Measurements from ENCODE around the gene ULK1.

Gene ULK1

GRCh38 chr12:131930510-131930909 lies 36.1 kb downstream of the ULK1 start:
- ATAC-seq (replicated peaks) = no peak
- peaks cover 19 to 24% of the 10 kb centered on the region in 2 donors for H3K4me1 Mint-ChIP-seq (ENCODE audit: low read depth in 2 of 2)
- H3K27ac Mint-ChIP-seq = peak overlapping the region; percentile 22 to 85
- peak overlapping the region; percentile 99 for H3K4me3 Mint-ChIP-seq
- peaks cover 43% of the 10 kb centered on the region for H3K36me3 Mint-ChIP-seq (ENCODE audit: insufficient read depth)
- no peaks in the 10 kb centered on the region for H3K27me3 Mint-ChIP-seq
- H3K9me3 Mint-ChIP-seq = no peaks in the 10 kb centered on the region
- no peak for DNase-seq

- H3K36me3 Mint-ChIP-seq (ENCODE audit: insufficient read depth) = peaks cover 55% of the 10 kb centered on the region
- ATAC-seq (replicated peaks) = no peak
- no peak for DNase-seq
- H3K27ac Mint-ChIP-seq = no peak overlapping the region
- no peaks in the 10 kb centered on the region for H3K27me3 Mint-ChIP-seq
- no peaks in the 10 kb centered on the region for H3K9me3 Mint-ChIP-seq
- H3K4me3 Mint-ChIP-seq = no peak overlapping the region
- peaks cover 15 to 20% of the 10 kb centered on the region in 2 donors for H3K4me1 Mint-ChIP-seq (ENCODE audit: low read depth in 2 of 2)
Observed at GRCh38 chr12:131933387-131933786, 39.0 kb downstream of the ULK1 start.

- peaks cover 55% of the 10 kb centered on the region for H3K36me3 Mint-ChIP-seq (ENCODE audit: insufficient read depth)
Observed at GRCh38 chr12:131934535-131934934, 40.1 kb downstream of the ULK1 start.

GRCh38 chr12:131938082-131938481 lies 43.7 kb downstream of the ULK1 start:
- ATAC-seq (replicated peaks) (no peak), DNase-seq (no peak)
- H3K9me3 Mint-ChIP-seq = no peaks in the 10 kb centered on the region
- H3K4me3 Mint-ChIP-seq = no peak overlapping the region
- H3K27me3 Mint-ChIP-seq = no peaks in the 10 kb centered on the region
- no peaks in the 10 kb centered on the region for H3K4me1 Mint-ChIP-seq (ENCODE audit: low read depth in 2 of 2)
- peaks cover 48% of the 10 kb centered on the region for H3K36me3 Mint-ChIP-seq (ENCODE audit: insufficient read depth)
- no peak overlapping the region for H3K27ac Mint-ChIP-seq

More at GRCh38 chr12:131934535-131934934, 40.1 kb downstream of the ULK1 start:
- DNase-seq = no peak
- Mint-ChIP-seq H3K27ac (no peak overlapping the region), H3K9me3 (no peaks in the 10 kb centered on the region), H3K27me3 (no peaks in the 10 kb centered on the region), H3K4me3 (no peak overlapping the region), H3K4me1 (ENCODE audit: low read depth in 2 of 2) (peaks cover 13 to 16% of the 10 kb centered on the region in 2 donors)
- no peak for ATAC-seq (replicated peaks)

GRCh38 chr12:131939007-131939406 lies 44.6 kb downstream of the ULK1 start:
- Mint-ChIP-seq H3K4me1 (ENCODE audit: low read depth in 2 of 2) (no peaks in the 10 kb centered on the region), H3K27me3 (no peaks in the 10 kb centered on the region), H3K9me3 (no peaks in the 10 kb centered on the region), H3K27ac (no peak overlapping the region), H3K4me3 (no peak overlapping the region), H3K36me3 (ENCODE audit: insufficient read depth) (peaks cover 48% of the 10 kb centered on the region)
- no peak for DNase-seq
- no peak for ATAC-seq (replicated peaks)

- ATAC-seq (replicated peaks) (no peak), DNase-seq (no peak)
- Mint-ChIP-seq H3K36me3 (ENCODE audit: insufficient read depth) (peaks cover 45% of the 10 kb centered on the region), H3K9me3 (no peaks in the 10 kb centered on the region), H3K4me1 (ENCODE audit: low read depth in 2 of 2) (no peaks in the 10 kb centered on the region), H3K27me3 (no peaks in the 10 kb centered on the region), H3K27ac (no peak overlapping the region), H3K4me3 (no peak overlapping the region)
Observed at GRCh38 chr12:131940141-131940547, 45.7 kb downstream of the ULK1 start.

GRCh38 chr12:131941116-131941986 lies 46.9 kb downstream of the ULK1 start:
- H3K27me3 Mint-ChIP-seq = no peaks in the 10 kb centered on the region
- H3K4me3 Mint-ChIP-seq = no peak overlapping the region
- no peak for ATAC-seq (replicated peaks)
- no peaks in the 10 kb centered on the region for H3K9me3 Mint-ChIP-seq
- H3K27ac Mint-ChIP-seq = no peak overlapping the region
- H3K36me3 Mint-ChIP-seq (ENCODE audit: insufficient read depth) = peaks cover 40% of the 10 kb centered on the region
- no peaks in the 10 kb centered on the region for H3K4me1 Mint-ChIP-seq (ENCODE audit: low read depth in 2 of 2)
- DNase-seq = no peak

- DNase-seq = no peak
- no peaks in the 10 kb centered on the region for H3K9me3 Mint-ChIP-seq
- ATAC-seq (replicated peaks) = no peak
- no peaks in the 10 kb centered on the region for H3K27me3 Mint-ChIP-seq
- H3K36me3 Mint-ChIP-seq (ENCODE audit: insufficient read depth) = peaks cover 34% of the 10 kb centered on the region
- no peak overlapping the region for H3K4me3 Mint-ChIP-seq
- no peaks in the 10 kb centered on the region for H3K4me1 Mint-ChIP-seq (ENCODE audit: low read depth in 2 of 2)
- H3K27ac Mint-ChIP-seq = no peak overlapping the region
Observed at GRCh38 chr12:131941987-131942341, 47.5 kb downstream of the ULK1 start.

- H3K4me3 Mint-ChIP-seq = no peak overlapping the region
- peaks cover 2 to 3% of the 10 kb centered on the region in 2 donors for H3K4me1 Mint-ChIP-seq (ENCODE audit: low read depth in 2 of 2)
- ATAC-seq (replicated peaks) (no peak), DNase-seq (no peak)
- no peaks in the 10 kb centered on the region for H3K27me3 Mint-ChIP-seq
- H3K36me3 Mint-ChIP-seq (ENCODE audit: insufficient read depth) = peaks cover 31% of the 10 kb centered on the region
- no peaks in the 10 kb centered on the region for H3K9me3 Mint-ChIP-seq
- H3K27ac Mint-ChIP-seq = no peak overlapping the region
Observed at GRCh38 chr12:131942671-131943070, 48.2 kb downstream of the ULK1 start.

- peaks cover 6 to 8% of the 10 kb centered on the region in 2 donors for H3K4me1 Mint-ChIP-seq (ENCODE audit: low read depth in 2 of 2)
- no peaks in the 10 kb centered on the region for H3K27me3 Mint-ChIP-seq
- no peak overlapping the region for H3K4me3 Mint-ChIP-seq
- H3K9me3 Mint-ChIP-seq = no peaks in the 10 kb centered on the region
- DNase-seq (no peak), ATAC-seq (replicated peaks) (no peak)
- H3K27ac Mint-ChIP-seq = no peak overlapping the region
- peaks cover 30% of the 10 kb centered on the region for H3K36me3 Mint-ChIP-seq (ENCODE audit: insufficient read depth)
Observed at GRCh38 chr12:131943389-131943788, 49.0 kb downstream of the ULK1 start.

- H3K36me3 Mint-ChIP-seq (ENCODE audit: insufficient read depth) = peaks cover 29% of the 10 kb centered on the region
- no peaks in the 10 kb centered on the region for H3K9me3 Mint-ChIP-seq
- no peak overlapping the region for H3K27ac Mint-ChIP-seq
- no peaks in the 10 kb centered on the region for H3K27me3 Mint-ChIP-seq
- ATAC-seq (replicated peaks) (no peak), DNase-seq (no peak)
- peaks cover 11 to 12% of the 10 kb centered on the region in 2 donors for H3K4me1 Mint-ChIP-seq (ENCODE audit: low read depth in 2 of 2)
- no peak overlapping the region for H3K4me3 Mint-ChIP-seq
Observed at GRCh38 chr12:131943876-131944275, 49.5 kb downstream of the ULK1 start.

- no peaks in the 10 kb centered on the region for H3K27me3 Mint-ChIP-seq
- H3K4me3 Mint-ChIP-seq = no peak overlapping the region
- H3K36me3 Mint-ChIP-seq (ENCODE audit: insufficient read depth) = peaks cover 34% of the 10 kb centered on the region
- H3K9me3 Mint-ChIP-seq = no peaks in the 10 kb centered on the region
- H3K27ac Mint-ChIP-seq = no peak overlapping the region
- H3K4me1 Mint-ChIP-seq (ENCODE audit: low read depth in 2 of 2) = peaks cover 11 to 12% of the 10 kb centered on the region in 2 donors
- no peak for DNase-seq
- ATAC-seq (replicated peaks) = no peak
Observed at GRCh38 chr12:131944601-131945251, 50.3 kb downstream of the ULK1 start.

- DNase-seq (no peak), ATAC-seq (replicated peaks) (no peak)
- Mint-ChIP-seq H3K4me3 (no peak overlapping the region), H3K27me3 (no peaks in the 10 kb centered on the region), H3K27ac (no peak overlapping the region), H3K9me3 (no peaks in the 10 kb centered on the region), H3K36me3 (ENCODE audit: insufficient read depth) (peaks cover 30% of the 10 kb centered on the region), H3K4me1 (ENCODE audit: low read depth in 2 of 2) (peaks cover 11 to 12% of the 10 kb centered on the region in 2 donors)
Observed at GRCh38 chr12:131946757-131947156, 52.3 kb downstream of the ULK1 start.

- Mint-ChIP-seq H3K4me3 (no peak overlapping the region), H3K4me1 (ENCODE audit: low read depth in 2 of 2) (peaks cover 11 to 14% of the 10 kb centered on the region in 2 donors), H3K36me3 (ENCODE audit: insufficient read depth) (peaks cover 30% of the 10 kb centered on the region), H3K27ac (peak overlapping the region; percentile 7 to 89), H3K9me3 (no peaks in the 10 kb centered on the region), H3K27me3 (no peaks in the 10 kb centered on the region)
- DNase-seq = no peak
- ATAC-seq (replicated peaks) = no peak
Observed at GRCh38 chr12:131947482-131948027, 53.1 kb downstream of the ULK1 start.

All from effector memory CD8-positive, alpha-beta T cell (primary cell).